Endothelial cell (in vitro differentiated cells): ENCODE measurements around the gene GRAMD1B. TPM values are rescaled to one million over a fixed set of nuclear protein-coding genes. Genes with fewer than 3 reads are reported as not detected.

Experiments used
- DNase-seq: peaks from one replicate; pipeline ENCODE4 v3.0.0; 2021; ENCODE audit warnings: low spot score
- H3K27ac Mint-ChIP-seq: one replicate; pipeline ENCODE4 v1.8.0; 2021; ENCODE audit warnings: mixed read lengths, inconsistent platforms; ENCODE audit not compliant: unreplicated experiment
- H3K27me3 Mint-ChIP-seq: one replicate; pipeline ENCODE4 v1.8.0; 2021; ENCODE audit warnings: mild to moderate bottlenecking, moderate library complexity, mixed read lengths, inconsistent platforms; ENCODE audit not compliant: unreplicated experiment
- H3K36me3 Mint-ChIP-seq: one replicate; pipeline ENCODE4 v1.8.0; 2021; ENCODE audit warnings: mild to moderate bottlenecking, low read depth, mixed read lengths, inconsistent platforms; ENCODE audit not compliant: unreplicated experiment
- H3K4me1 Mint-ChIP-seq: one replicate; pipeline ENCODE4 v1.8.0; 2021; ENCODE audit warnings: mild to moderate bottlenecking, mixed read lengths, inconsistent platforms; ENCODE audit not compliant: unreplicated experiment
- H3K4me3 Mint-ChIP-seq: one replicate; pipeline ENCODE4 v1.8.0; 2021; ENCODE audit warnings: mild to moderate bottlenecking, mixed read lengths, inconsistent platforms; ENCODE audit not compliant: unreplicated experiment
- H3K9me3 Mint-ChIP-seq: one replicate; pipeline ENCODE4 v1.8.0; 2021; ENCODE audit warnings: mixed read lengths, inconsistent platforms; ENCODE audit not compliant: unreplicated experiment
- total RNA-seq: library from RNA; stranded (reverse); fragmentation: NEBNext Ultra II Directional; extraction: Animal tissue kit (Norgen Biotek cat#: 25700); gene quantifications from one replicate; pipeline ENCODE4 v1.2.1, GENCODE V29; 2021; ENCODE audit not compliant: unreplicated experiment
- TF ChIP-seq, protein P1 (sequence below): fragments of 200-600 bp; sonication (generic); IDR thresholded peaks from one replicate; pipeline ENCODE4 v1.5.0; 2021; ENCODE audit warnings: antibody characterized with exemption; ENCODE audit not compliant: unreplicated experiment

Gene GRAMD1B
- total RNA-seq, 1 donor from 2014 or later, result 49.6 TPM

- peaks cover 17% of the 10 kb centered on the region for H3K36me3 Mint-ChIP-seq
- no peak for DNase-seq
- H3K4me1 Mint-ChIP-seq, result peaks cover 48% of the 10 kb centered on the region
- no peak overlapping the region for H3K4me3 Mint-ChIP-seq
- H3K27me3 Mint-ChIP-seq, result peaks cover 22% of the 10 kb centered on the region
- TF ChIP-seq, protein P1, sequence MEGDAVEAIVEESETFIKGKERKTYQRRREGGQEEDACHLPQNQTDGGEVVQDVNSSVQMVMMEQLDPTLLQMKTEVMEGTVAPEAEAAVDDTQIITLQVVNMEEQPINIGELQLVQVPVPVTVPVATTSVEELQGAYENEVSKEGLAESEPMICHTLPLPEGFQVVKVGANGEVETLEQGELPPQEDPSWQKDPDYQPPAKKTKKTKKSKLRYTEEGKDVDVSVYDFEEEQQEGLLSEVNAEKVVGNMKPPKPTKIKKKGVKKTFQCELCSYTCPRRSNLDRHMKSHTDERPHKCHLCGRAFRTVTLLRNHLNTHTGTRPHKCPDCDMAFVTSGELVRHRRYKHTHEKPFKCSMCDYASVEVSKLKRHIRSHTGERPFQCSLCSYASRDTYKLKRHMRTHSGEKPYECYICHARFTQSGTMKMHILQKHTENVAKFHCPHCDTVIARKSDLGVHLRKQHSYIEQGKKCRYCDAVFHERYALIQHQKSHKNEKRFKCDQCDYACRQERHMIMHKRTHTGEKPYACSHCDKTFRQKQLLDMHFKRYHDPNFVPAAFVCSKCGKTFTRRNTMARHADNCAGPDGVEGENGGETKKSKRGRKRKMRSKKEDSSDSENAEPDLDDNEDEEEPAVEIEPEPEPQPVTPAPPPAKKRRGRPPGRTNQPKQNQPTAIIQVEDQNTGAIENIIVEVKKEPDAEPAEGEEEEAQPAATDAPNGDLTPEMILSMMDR, result no peak
- no peak overlapping the region for H3K27ac Mint-ChIP-seq
- H3K9me3 Mint-ChIP-seq, result no peaks in the 10 kb centered on the region
Observed at GRCh38 chr11:123578778-123579481, 148.9 kb downstream of the GRAMD1B start.

GRCh38 chr11:123579482-123579812 lies 149.4 kb downstream of the GRAMD1B start:
- Mint-ChIP-seq H3K9me3 (no peaks in the 10 kb centered on the region), H3K27ac (no peak overlapping the region), H3K27me3 (peaks cover 22% of the 10 kb centered on the region), H3K4me3 (peak overlapping the region; percentile 40), H3K36me3 (peaks cover 17% of the 10 kb centered on the region), H3K4me1 (peaks cover 43% of the 10 kb centered on the region)
- DNase-seq, result no peak
- TF ChIP-seq, protein P1, result no peak

GRCh38 chr11:123580137-123580536 lies 150.1 kb downstream of the GRAMD1B start:
- no peak for DNase-seq
- no peak overlapping the region for H3K4me3 Mint-ChIP-seq
- peaks cover 16% of the 10 kb centered on the region for H3K27me3 Mint-ChIP-seq
- H3K4me1 Mint-ChIP-seq, result peaks cover 42% of the 10 kb centered on the region
- H3K9me3 Mint-ChIP-seq, result no peaks in the 10 kb centered on the region
- TF ChIP-seq, protein P1, result no peak
- H3K36me3 Mint-ChIP-seq, result peaks cover 17% of the 10 kb centered on the region
- no peak overlapping the region for H3K27ac Mint-ChIP-seq

DNA sequence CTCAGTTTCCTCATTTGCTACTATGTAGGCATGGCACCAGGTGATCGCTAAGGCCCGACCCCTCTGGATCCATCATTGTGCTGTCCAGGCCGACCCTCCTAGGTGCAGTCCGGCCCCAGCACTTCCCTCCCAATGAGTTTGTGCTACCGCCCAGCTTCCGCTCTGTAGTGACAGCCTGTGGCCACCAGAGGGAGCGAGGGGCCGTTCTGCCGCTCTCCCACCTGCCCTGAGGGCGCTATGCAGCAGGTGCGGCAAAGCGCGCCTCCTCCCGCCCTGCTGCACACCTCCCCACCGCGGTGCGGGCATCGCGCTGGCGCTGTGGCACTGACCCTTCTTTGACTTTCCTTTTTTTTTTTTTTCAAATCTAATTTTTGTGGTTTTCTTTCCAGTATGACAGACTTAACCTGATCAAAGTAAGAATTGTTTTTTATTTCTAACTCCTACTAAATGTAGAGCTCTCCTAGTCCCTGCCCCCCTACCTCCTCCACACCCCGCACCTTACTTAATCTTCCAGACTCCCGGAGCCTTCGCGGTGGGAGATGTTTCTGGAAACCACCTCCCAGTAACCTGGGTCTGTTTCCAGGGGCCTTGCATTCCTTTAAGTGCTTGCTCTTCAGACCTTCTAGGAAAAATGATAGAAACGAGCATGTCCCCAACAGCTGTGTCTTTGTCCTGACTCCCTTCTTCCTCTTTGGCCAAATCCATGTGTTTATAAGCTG lies 150.6 kb downstream of the GRAMD1B start:
- TF ChIP-seq, protein P1, result peak; percentile 92
- peaks cover 45% of the 10 kb centered on the region for H3K4me1 Mint-ChIP-seq
- no peak overlapping the region for H3K27ac Mint-ChIP-seq
- peaks cover 18% of the 10 kb centered on the region for H3K36me3 Mint-ChIP-seq
- H3K9me3 Mint-ChIP-seq, result no peaks in the 10 kb centered on the region
- peak; percentile 76 for DNase-seq
- H3K4me3 Mint-ChIP-seq, result no peak overlapping the region
- peaks cover 17% of the 10 kb centered on the region for H3K27me3 Mint-ChIP-seq
